Daoy (cell line): Measurements from ENCODE around the gene TAS1R1. TPM values are rescaled to one million over a fixed set of nuclear protein-coding genes. Genes with fewer than 3 reads are reported as not detected.
"Not testable (repeated sequence)": the region's sequence is repeated elsewhere in the genome, so short reads cannot be mapped to it uniquely, and the experiment has no call there.

Experiments
- DNase-seq: peaks from one replicate; pipeline ENCODE4 v3.0.0-alpha.2; 2015; ENCODE audit warnings: low read depth
- total RNA-seq: library from RNA; depleted of rRNA; stranded (reverse); fragments of >200 nt; shearing (Covaris generic); gene quantifications from 2 replicates; pipeline ENCODE4 v1.2.3, GENCODE V29; 2014

The TAS1R1 gene
- total RNA-seq, 1 experiment from 2014 or later = not detected

- no peak for DNase-seq
These were observed 33.9 kb downstream of the TAS1R1 start for GRCh38 chr1:6588893-6589520.

DNA sequence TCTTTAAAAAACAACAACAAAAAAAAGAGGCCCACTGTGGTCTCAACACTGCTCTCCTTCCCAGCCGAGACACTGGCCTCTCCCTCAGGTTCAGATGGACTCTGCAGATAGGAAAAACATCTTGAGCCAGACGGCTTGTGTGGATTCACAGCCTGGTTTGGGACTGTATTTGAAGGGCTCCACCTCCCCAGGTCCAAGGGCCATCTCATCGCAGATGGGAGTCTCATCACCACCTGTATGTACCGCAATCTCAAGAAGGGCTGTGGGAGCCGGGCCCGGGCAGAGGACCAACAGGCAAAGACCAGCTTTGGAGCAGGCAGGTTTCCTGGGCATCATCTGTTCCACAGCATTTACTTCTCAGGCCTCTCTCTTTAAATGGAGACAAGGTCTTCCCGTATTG is 34.9 kb downstream of the TAS1R1 start:
- no peak for DNase-seq

DNA sequence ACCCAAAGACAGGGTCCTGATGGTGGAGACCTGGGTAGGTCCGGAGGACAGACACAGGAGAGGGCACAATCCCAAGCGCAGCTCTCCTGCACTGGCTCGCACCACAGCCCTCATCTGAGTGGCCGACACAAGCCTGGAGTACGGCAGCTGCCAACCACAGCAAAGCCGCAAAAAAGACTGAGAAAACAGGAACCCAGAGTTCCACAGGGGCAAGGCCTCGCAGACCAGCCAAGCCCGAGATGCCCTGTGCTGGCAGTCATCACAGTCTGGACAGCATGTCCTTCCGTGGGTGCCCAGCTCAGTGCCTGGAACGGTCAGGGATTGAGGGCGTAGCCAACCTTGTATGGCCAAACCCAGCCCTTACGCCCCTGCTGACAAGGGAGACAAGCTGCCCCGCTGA is 36.1 kb downstream of the TAS1R1 start:
- no peak for DNase-seq

DNA sequence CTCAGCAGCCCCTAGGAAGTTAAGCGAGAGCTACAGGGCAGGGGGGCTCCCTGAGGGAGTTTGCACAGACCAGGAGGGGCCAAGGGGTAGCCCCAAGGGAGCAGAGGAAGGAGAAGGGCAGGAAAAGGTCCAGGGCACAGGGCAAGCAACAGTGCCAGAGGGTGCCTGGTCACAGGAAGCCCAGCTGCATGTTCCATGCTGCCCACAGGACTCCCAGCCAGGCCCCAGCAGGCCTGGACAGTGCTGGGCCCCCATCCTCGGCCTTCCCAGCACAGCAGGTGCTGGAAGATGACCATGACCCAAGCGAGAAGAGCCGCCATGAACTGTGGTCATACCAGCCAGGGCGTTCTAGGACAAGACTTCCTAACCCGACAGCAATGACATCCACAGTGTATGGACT is 36.5 kb downstream of the TAS1R1 start:
- DNase-seq = no peak

GRCh38 chr1:6592441-6592840 is 37.3 kb downstream of the TAS1R1 start:
- no peak for DNase-seq

- no peak for DNase-seq
These were observed 37.9 kb downstream of the TAS1R1 start for GRCh38 chr1:6592865-6593593.

DNA sequence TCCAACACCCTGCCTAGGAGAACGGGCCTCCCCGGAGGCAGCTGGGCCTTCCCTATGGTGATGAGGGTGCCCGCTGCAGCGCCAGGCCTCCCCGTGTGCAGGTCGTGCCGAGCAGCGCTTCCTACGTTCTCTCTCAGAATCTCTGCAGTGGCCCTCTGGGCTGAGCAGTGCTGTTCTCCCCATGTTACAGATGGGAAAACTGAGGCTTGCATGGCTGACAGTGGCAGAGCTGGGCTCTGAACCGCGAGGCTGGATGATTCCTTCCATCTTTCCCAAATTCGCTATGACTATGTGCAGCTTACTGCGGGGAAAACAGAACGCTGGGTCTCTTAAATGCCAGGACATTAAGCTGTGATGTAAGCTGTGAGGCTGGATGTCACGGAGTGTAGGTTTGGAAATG is 38.7 kb downstream of the TAS1R1 start:
- DNase-seq = no peak

DNA sequence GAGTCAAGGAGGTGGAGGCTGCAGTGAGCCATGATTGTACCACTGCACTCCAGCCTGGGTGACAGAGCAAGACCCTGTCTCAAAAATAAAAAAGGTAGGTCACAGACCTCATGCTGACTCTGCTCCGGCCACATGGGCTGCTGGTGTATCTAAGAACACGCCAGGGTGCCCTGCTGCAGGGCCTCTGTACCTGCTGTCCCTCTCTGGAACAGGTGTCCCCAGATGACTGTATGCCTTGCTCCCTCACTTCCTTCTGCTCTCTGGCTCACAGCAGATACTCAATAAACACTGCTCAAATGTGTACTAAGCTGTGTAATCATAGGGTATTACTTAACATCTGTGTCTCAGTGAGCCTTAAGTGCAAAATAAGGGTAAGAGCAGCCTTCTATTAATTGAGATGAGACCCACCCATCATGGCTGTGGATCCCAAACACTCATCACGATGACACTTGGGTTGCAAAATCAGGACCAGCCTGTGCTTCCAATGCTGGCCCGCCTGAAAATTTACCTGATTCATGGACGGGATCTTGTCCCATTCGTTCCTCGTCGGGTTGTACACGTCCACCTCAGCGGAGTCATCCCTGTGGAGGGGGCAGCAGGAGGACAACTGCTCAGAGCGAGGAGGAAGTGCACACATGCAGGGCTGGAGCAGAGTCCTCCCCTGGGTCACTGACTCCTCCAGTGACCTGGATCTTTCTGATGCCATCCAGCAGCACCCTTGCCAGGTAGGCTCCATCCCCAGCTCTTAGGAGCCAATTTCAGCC is 40.1 kb downstream of the TAS1R1 start:
- no peak for DNase-seq

DNA sequence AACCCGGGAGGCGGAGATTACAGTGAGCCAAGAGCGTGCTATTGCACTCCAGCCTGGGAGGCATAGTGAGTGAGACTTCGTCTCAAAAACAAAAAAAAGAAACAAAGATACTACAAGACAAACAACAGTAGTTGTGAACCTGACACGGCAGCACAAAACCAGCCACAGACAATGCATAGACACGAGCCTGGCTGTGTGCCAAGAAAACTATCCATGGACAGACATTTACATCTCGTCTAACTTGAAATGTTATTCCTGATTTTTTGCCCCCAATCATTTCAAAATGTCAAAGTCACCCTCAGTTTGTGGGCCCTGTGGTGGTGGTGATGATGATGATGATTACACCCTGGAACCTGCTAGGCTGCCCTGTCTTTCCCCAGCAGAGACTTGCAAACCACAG is 41.2 kb downstream of the TAS1R1 start:
- DNase-seq = no peak

- no peak for DNase-seq
These were observed 42.0 kb downstream of the TAS1R1 start for GRCh38 chr1:6596886-6597776.

DNA sequence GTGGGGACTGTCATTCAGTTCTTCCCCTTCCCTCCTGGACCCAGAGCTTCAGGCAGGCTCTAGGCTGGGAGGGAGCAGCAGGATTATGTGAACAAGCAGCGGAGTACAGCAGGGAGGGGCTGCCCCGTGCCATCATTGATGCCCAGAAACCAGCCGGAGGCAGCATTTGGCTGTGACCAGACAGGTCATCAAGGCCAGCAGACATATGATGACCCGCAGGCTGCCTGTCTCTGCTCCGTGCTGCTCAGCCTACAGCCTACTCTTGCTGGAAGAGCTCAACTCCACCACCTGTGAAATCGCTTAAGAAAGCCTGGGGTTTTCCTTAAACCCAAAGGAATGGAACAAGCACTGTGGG is 42.6 kb downstream of the TAS1R1 start:
- no peak for DNase-seq

GRCh38 chr1:6599141-6599975 is 44.3 kb downstream of the TAS1R1 start:
- no peak for DNase-seq

GRCh38 chr1:6599991-6600390 is 44.9 kb downstream of the TAS1R1 start:
- DNase-seq = not testable (repeated sequence)

DNA sequence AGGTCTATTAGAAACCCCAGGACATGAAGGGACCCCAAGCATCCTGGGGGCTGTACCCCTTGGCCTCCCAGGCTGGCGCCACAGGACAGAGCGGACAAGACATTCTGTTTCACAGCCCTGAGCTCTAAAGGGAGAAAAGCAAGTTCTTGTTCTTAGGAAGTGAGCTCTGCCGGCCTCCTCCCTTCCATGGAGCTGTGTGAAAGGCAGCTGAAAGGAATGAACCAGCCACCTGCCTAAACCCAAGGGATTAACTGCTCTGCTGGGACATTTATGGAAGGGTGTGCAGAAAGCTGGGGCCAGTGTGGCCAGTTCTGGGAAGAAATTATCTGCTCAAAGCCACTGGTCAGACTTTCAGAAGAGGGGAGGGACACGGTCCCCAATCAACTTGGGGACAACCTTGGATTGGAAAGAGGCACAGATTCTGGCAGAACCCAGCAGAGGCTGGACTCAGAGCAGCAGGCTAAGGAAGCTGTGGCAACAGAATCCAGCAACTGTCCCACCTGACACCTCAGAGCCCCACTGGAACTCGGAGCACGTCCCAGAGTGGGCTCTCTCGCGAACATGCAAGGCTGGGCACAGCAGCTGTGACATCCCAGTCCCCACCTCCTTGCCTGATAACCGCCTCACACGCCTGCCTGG is 45.4 kb downstream of the TAS1R1 start:
- no peak for DNase-seq

GRCh38 chr1:6601049-6601922 is 46.2 kb downstream of the TAS1R1 start:
- DNase-seq = peak; percentile 97

- DNase-seq = no peak
These were observed 47.0 kb downstream of the TAS1R1 start for GRCh38 chr1:6601923-6602668.

GRCh38 chr1:6602669-6603237 is 47.6 kb downstream of the TAS1R1 start, which contains the start of gene KLHL21:
Gene KLHL21 (minus strand): TSS chr1:6602869. CDS start chr1:6602817, 52 bp downstream.
- peak; percentile 95 for DNase-seq

- DNase-seq = peak; percentile 69
These were observed 48.3 kb downstream of the TAS1R1 start for GRCh38 chr1:6603238-6603914.
